NCI-H128 (cell line): ENCODE data around the gene NCBP2.
A peak's percentile ranks its signal among the peaks of the same experiment; 100 is the strongest.

Experiments used
- DNase-seq: peaks from one replicate; lab custom pipeline; 2025; ENCODE audit not compliant: unreplicated experiment; lab: John Stamatoyannopoulos, UW

The NCBP2 gene

GRCh38 chr3:196942226-196942914 is at the start of gene NCBP2:
TSS of gene NCBP2 (minus strand) at chr3:196942528. CDS start at chr3:196942503, 25 bp downstream.
- DNase-seq = peak; percentile 97

DNA sequence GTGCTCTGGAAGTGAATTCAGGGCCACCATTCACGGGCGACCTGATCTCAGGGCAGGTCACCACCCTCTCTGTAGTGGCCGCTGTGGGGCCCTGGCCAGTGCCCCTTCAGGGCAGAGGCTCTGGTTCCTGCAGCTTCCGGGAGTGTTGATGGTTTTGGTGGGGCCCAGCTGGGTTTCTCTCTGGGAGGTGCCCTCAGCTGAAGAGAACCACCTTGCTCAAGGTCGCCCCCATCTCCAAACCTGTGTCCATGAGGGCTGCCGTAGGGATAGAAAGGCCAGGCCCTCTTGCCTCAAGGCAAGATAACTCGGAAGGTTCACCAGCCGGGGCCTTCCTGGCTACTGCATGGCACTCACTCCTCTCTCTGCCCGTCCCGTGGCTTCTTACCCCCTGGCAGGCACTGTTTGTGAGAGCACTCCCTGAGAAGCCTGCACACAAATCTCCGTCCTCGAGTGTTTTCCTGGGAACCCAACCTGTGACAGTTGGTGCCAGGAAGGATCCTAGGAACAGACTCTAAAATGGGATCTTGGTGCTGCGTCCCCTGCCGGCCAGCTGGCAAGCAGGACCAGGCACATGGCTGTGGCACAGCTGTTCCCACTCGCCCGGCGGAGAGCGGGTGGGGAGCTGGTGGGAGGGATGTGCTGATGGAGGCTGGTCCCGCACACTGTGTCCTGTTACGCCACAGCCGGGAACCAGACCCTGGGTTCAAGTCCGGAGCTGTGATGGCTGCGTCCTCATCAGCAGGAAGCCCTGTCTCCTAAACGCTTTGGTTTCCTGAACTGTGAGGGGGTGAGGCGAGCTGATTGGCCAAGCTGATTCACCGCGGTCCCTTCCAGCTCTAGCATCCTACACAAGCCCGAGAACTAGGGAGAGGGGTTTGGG is 49.5 kb upstream of the NCBP2 start:
- no peak for DNase-seq

- DNase-seq = no peak
Observed at GRCh38 chr3:196990601-196991007, 48.3 kb upstream of the NCBP2 start.

DNA sequence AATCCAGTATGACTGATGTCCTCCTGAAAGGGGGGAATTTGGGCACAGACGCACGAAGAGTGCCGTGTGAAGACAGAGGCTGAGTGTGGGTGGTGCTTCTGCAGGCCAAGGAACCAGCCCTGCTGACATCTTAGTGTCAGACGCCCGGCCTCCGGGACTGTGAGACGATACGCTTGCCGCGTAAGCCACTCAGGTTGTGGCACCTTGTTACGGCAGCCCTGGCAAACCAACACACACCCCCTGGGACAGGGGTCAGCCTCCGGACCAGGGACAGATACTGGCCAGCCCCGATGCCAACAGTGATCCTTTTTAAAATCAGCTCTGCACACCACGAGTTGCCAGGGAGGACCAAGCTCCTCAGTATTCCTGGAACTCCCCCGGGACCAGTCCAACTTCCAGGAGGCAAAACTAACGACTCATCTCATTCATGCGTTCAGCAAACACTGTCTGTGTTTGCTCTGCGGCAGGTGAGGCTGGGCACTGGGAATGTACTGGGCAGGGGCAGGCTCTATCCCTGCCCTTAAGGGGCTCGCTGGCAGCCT is 47.5 kb upstream of the NCBP2 start:
- no peak for DNase-seq

DNA sequence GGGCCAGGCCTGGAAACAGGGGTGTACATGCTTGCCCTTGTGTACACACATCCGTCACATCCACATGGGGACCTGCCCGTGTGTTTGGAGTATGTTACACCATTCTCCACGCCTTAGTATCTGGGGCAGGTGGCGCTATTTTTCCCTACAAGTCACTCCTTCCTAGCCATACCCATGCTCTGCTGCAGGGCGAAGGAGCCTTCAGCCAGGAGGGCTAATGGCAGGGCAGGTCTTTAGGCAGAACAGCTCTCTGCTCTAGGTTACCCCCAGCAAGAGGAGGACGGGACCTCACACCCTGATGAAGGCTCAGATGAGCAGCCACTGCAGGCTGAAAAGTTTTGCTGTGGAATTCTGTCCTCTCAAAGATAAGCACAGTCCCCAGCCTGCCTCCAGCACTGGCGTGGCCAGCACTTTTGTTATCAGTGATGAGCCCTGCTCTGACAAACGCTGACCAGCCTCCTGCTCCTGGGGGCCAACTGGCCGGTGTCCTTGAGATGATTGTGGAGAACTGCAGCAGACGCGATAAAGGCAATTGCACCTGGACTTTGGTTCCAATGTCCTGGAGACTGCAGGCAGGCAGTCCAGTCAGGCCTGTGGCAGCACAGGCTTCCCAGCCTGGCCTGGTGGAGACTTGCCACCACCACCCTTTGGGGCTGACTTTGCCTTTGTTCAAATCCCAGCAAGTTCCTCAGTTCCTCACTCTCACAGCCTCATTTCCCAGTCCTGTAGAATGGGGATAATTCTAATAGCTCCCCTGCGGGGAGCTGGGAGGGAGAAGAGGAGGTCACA is 46.1 kb upstream of the NCBP2 start:
- no peak for DNase-seq

GRCh38 chr3:196987022-196987421 is 44.7 kb upstream of the NCBP2 start:
- no peak for DNase-seq

- DNase-seq = no peak
Observed at GRCh38 chr3:196985954-196986885, 43.9 kb upstream of the NCBP2 start.

DNA sequence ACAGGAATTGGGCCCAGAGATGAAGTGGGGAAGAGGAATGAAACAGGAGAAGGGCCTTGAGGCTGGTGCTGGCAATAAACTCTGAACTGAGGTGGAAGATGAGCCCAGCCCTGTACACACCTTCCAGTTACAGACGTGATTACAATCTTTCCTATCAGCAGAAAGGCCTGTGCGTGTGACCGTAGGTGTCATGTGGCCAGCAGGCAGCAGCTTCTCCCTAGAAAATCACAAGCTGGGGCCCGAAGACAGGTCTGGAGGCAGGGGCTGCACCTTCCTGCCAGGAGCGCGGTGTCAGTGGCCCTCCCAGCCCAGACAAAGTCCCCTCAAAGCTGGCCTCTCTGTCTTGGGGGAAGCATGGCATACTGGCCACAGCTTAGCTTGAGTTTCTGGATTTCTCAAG is 43.0 kb upstream of the NCBP2 start:
- no peak for DNase-seq

GRCh38 chr3:196983186-196983585 is 40.9 kb upstream of the NCBP2 start:
- DNase-seq = no peak

GRCh38 chr3:196981657-196982056 is 39.3 kb upstream of the NCBP2 start:
- no peak for DNase-seq

GRCh38 chr3:196979545-196979944 is 37.2 kb upstream of the NCBP2 start:
- DNase-seq = no peak

- no peak for DNase-seq
Observed at GRCh38 chr3:196976941-196977340, 34.6 kb upstream of the NCBP2 start.

DNA sequence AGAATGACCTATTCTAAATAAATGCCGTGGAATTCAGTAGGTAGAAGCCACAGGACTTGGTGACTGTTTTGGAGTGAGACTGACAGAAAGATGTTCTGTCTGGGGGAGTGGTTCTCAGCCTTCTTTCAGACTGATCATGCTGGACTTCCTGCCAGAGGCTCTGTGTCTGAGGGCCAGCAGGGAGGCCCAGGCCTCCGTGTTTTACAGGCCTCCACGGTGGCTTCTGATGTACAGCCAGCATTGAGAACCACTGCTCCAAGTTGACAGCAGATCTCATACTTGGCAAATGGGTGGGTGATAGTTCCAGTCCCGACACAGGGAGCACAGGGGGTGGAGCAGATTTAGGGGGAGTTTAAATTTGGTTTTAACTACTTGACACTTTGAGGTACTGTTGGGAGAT is 33.0 kb upstream of the NCBP2 start:
- no peak for DNase-seq

- DNase-seq = no peak
Observed at GRCh38 chr3:196974661-196975060, 32.3 kb upstream of the NCBP2 start.

GRCh38 chr3:196971094-196971698 is 28.9 kb upstream of the NCBP2 start:
- DNase-seq = no peak

DNA sequence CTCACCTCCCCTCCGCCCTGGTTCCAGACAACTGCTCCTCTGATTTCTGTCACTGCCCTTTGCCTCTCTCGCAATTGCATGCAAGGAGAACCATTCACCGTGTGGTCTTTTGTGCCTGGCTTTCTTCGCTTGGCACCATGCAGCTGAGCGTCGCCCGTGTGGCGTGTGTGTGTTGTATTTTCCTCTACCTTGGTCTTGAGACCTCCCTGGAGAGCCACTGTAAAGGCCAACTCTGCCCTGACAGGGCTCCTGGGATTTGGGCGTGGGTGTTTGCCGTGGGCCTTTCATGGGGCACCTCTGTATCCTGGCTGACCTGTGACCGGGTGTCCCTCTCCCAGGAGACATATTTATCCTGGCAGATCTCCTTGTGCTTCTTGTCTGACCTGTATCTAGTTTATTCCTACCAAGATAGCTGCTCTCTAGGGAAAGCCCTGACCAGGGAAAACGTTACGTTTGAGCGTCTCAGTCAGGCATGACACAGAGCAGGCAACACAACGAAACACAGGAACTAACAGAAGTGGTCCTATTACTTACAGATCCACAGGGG is 28.3 kb upstream of the NCBP2 start:
- no peak for DNase-seq

GRCh38 chr3:196969660-196970546 is 27.6 kb upstream of the NCBP2 start:
- DNase-seq = no peak

- DNase-seq = no peak
Observed at GRCh38 chr3:196969134-196969659, 26.9 kb upstream of the NCBP2 start.
